DND-41 (cell line): ENCODE measurements around the gene NUTM2B.
"Not testable (repeated sequence)": the region's sequence is repeated elsewhere in the genome, so short reads cannot be mapped to it uniquely, and the experiment has no call there.

Experiments used
- EZH2 ChIP-seq: IDR thresholded peaks from 3 replicates; pipeline ENCODE4 v1.6.1; 2012; ENCODE audit warnings: borderline replicate concordance, low read depth, mild to moderate bottlenecking, moderate library complexity, low read length, inconsistent platforms; ENCODE audit not compliant: severe bottlenecking
- TF ChIP-seq, protein P1 (sequence below): IDR thresholded peaks from 2 replicates; pipeline ENCODE4 v1.5.1; 2012; ENCODE audit warnings: borderline replicate concordance, low read length, moderate library complexity, mild to moderate bottlenecking; ENCODE audit not compliant: poor library complexity, severe bottlenecking; ENCODE audit errors: extremely low read depth

DNA sequence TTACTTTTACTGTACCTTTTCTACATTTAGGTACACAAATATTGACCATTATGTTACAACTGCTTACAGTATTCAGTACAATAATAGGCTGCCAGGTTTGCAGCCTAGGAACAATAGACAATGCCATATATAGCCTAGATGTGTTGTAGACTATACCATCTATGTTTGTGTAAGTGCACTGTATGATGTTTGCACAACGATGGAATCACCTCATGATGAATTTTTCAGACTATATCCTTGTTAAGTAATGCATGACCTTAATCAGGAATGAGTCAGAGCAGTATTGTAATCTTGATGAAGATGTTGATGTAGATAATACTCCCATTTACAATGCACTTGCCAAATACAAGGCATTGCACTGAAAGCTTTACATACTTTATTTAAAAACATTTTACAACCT, 23.6 kb downstream of the NUTM2B start:
- TF ChIP-seq, protein P1, sequence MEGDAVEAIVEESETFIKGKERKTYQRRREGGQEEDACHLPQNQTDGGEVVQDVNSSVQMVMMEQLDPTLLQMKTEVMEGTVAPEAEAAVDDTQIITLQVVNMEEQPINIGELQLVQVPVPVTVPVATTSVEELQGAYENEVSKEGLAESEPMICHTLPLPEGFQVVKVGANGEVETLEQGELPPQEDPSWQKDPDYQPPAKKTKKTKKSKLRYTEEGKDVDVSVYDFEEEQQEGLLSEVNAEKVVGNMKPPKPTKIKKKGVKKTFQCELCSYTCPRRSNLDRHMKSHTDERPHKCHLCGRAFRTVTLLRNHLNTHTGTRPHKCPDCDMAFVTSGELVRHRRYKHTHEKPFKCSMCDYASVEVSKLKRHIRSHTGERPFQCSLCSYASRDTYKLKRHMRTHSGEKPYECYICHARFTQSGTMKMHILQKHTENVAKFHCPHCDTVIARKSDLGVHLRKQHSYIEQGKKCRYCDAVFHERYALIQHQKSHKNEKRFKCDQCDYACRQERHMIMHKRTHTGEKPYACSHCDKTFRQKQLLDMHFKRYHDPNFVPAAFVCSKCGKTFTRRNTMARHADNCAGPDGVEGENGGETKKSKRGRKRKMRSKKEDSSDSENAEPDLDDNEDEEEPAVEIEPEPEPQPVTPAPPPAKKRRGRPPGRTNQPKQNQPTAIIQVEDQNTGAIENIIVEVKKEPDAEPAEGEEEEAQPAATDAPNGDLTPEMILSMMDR, result not testable (repeated sequence)
- TF ChIP-seq EZH2, result not testable (repeated sequence)
